Thyroid gland (tissue), 4 donors: Measurements from ENCODE around the gene RNF214. TPM values are rescaled to one million over a fixed set of nuclear protein-coding genes. Genes with fewer than 3 reads are reported as not detected.
A peak's percentile ranks its signal among the peaks of the same experiment; 100 is the strongest.

Experiments
- DNase-seq, 2 donors: peaks; one replicate each; pipeline ENCODE4 v3.0.0-alpha.2; 2019
- H3K27ac ChIP-seq, 3 donors: fragments of 200-600 bp; sonication (generic); 1 replicate in 2 of 3; 2 replicates in 1 of 3; pipeline ENCODE4 v1.5.1; 2016 to 2019; ENCODE audit warnings: mild to moderate bottlenecking in 1 of 3, moderate library complexity in 1 of 3
- H3K27me3 ChIP-seq: fragments of 200-600 bp; sonication (generic); one replicate; pipeline ENCODE4 v1.5.1; 2019
- H3K36me3 ChIP-seq, 2 donors: fragments of 200-600 bp; sonication (generic); one replicate each; pipeline ENCODE4 v1.5.1; 2016 to 2019
- H3K4me1 ChIP-seq, 2 donors: fragments of 200-600 bp; sonication (generic); one replicate each; pipeline ENCODE4 v1.5.1; 2017 to 2019
- H3K4me3 ChIP-seq, 3 donors: fragments of 200-600 bp; sonication (generic); replicated peaks in 1 of 3; 1 replicate in 2 of 3; 2 replicates in 1 of 3; pipeline ENCODE4 v1.5.1; 2016; ENCODE audit warnings: mild to moderate bottlenecking in 1 of 3
- H3K9me3 ChIP-seq: fragments of 200-600 bp; sonication (generic); one replicate; pipeline ENCODE4 v1.5.1; 2017
- CTCF ChIP-seq, 6 experiments: fragments of 200-600 bp in 3 of 6; fragments of 450-650 bp in 3 of 6; sonication (generic) in 3 of 6; IDR thresholded peaks; one replicate each; pipeline ENCODE4 v1.5.1; 2016 to 2019; ENCODE audit warnings: antibody characterized with exemption in 6 of 6, mild to moderate bottlenecking in 2 of 6, inconsistent platforms in 1 of 6, moderate library complexity in 1 of 6
- POLR2A ChIP-seq, 2 donors: fragments of 450-650 bp; IDR thresholded peaks; one replicate each; pipeline ENCODE4 v1.6.1; 2017; ENCODE audit warnings: antibody characterized with exemption in 2 of 2, mild to moderate bottlenecking in 2 of 2, moderate library complexity in 1 of 2
- WGBS, 2 donors: methylation state at CpG; one replicate each; pipeline ENCODE4 v1.1.5; 2017; 5-methylcytosine and 5-hydroxymethylcytosine counted together
- intact Hi-C: fragments of 100-400 bp; cut with DNase I; formaldehyde crosslinking; loops from one replicate; pipeline ENCODE4 v1.15.1; 2023
- total RNA-seq, 4 donors: library from RNA; depleted of rRNA; stranded (reverse); fragments of >200 nt; gene quantifications; one replicate each; pipeline ENCODE4 v1.2.3, GENCODE V29; 2016

The RNF214 gene
- total RNA-seq, 4 donors from 2014 or later: 17.4 to 22.8 (median 20.0) TPM

- intact Hi-C loops: no loop called here
- WGBS, 2 donors: 56 to 60% methylated on average over 12 of the region's 12 CpGs
- Histone ChIP-seq H3K27me3 (no peaks in the 10 kb centered on the region), H3K36me3 (peaks cover 5 to 7% of the 10 kb centered on the region in 2 donors), H3K4me3 (peak overlapping the region in 1 of 3 donors; percentile 30), H3K4me1 (peaks cover 24 to 63% of the 10 kb centered on the region in 2 donors), H3K9me3 (no peaks in the 10 kb centered on the region), H3K27ac (peak overlapping the region; percentile 57 to 81 (median 71))
- DNase-seq: peak in 1 of 2 donors; percentile 20
- no peak for TF ChIP-seq POLR2A (IDR thresholded peaks at IDR 0.05)
- TF ChIP-seq CTCF (IDR thresholded peaks at IDR 0.05): no peak
Observed at GRCh38 chr11:117200813-117201657, 31.4 kb upstream of the RNF214 start.

GRCh38 chr11:117201658-117202305, 30.7 kb upstream of the RNF214 start:
- H3K4me1 ChIP-seq: peaks cover 24 to 63% of the 10 kb centered on the region in 2 donors
- TF ChIP-seq POLR2A (IDR thresholded peaks at IDR 0.05) (no peak), CTCF (IDR thresholded peaks at IDR 0.05) (no peak)
- 65 to 68% methylated on average over 11 to 13 of the region's 14 CpGs for WGBS, 2 donors
- no peaks in the 10 kb centered on the region for H3K27me3 ChIP-seq
- DNase-seq: peak in 1 of 2 donors; percentile 48
- intact Hi-C loops: no loop called here
- H3K9me3 ChIP-seq: no peaks in the 10 kb centered on the region
- peaks cover 5 to 7% of the 10 kb centered on the region in 2 donors for H3K36me3 ChIP-seq
- peak overlapping the region; percentile 57 to 81 (median 71) for H3K27ac ChIP-seq
- peak overlapping the region in 1 of 3 donors; percentile 30 for H3K4me3 ChIP-seq

- Histone ChIP-seq H3K4me3 (peak overlapping the region in 1 of 3 donors; percentile 30), H3K4me1 (peaks cover 24 to 63% of the 10 kb centered on the region in 2 donors), H3K27me3 (no peaks in the 10 kb centered on the region), H3K27ac (peak overlapping the region; percentile 57 to 81 (median 71)), H3K36me3 (peaks cover 5 to 7% of the 10 kb centered on the region in 2 donors), H3K9me3 (no peaks in the 10 kb centered on the region)
- TF ChIP-seq CTCF (IDR thresholded peaks at IDR 0.05): no peak
- TF ChIP-seq POLR2A (IDR thresholded peaks at IDR 0.05): no peak
- 88 to 95% methylated on average over 5 to 7 of the region's 7 CpGs for WGBS, 2 donors
- intact Hi-C loops: no loop called here
- DNase-seq: no peak
Observed at GRCh38 chr11:117202386-117203068, 29.9 kb upstream of the RNF214 start.

GRCh38 chr11:117203069-117203407, 29.4 kb upstream of the RNF214 start:
- TF ChIP-seq POLR2A (IDR thresholded peaks at IDR 0.05) (no peak), CTCF (IDR thresholded peaks at IDR 0.05) (no peak)
- Histone ChIP-seq H3K4me3 (no peak overlapping the region), H3K4me1 (peaks cover 24 to 59% of the 10 kb centered on the region in 2 donors), H3K27ac (peak overlapping the region; percentile 57 to 81 (median 71)), H3K9me3 (no peaks in the 10 kb centered on the region), H3K36me3 (peaks cover 5 to 7% of the 10 kb centered on the region in 2 donors), H3K27me3 (no peaks in the 10 kb centered on the region)
- DNase-seq: no peak
- intact Hi-C loops: no loop called here
- WGBS, 2 donors: 92 to 95% methylated on average over 10 of the region's 10 CpGs
